ENCODE measurements around the gene ARHGAP24. TPM values are rescaled to one million over a fixed set of nuclear protein-coding genes. Genes with fewer than 3 reads are reported as not detected.

Gene ARHGAP24
- total and polyA plus RNA-seq, 2 donors (not counting 3 experiments of a cell fraction or from before 2014, with no cell fraction given), result 52.1 to 79.4 TPM

DNA sequence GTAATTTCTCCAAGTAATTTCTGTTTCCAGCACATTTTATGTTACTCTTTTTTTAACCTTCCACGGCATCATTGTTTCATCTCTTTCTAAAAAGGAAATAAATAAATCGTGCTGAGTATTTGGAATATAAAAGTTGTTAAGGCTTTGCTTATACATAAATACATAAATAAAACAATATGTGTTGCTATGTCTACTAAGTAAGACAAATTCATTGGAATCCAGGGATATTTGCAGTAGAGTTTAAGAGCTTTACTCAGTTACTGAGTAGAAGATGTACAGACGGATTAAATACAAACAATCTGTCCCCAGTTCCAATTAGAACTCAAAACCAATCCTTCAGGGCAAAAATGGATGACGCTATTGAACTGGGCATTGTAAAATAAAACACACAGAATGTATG is 1.4 kb downstream of the ARHGAP24 start:
- Histone ChIP-seq H3K9ac (replicated peaks; ENCODE audit: extremely low read depth, insufficient read depth, low read length) (no peak overlapping the region), H3K4me1 (ENCODE audit: control insufficient read depth, extremely low read depth, insufficient read depth, low read length) (no peaks in the 10 kb centered on the region), H4K20me1 (replicated peaks; ENCODE audit: control insufficient read depth, extremely low read depth, insufficient read depth, low read length) (no peaks in the 10 kb centered on the region), H3K9me3 (replicated peaks; ENCODE audit: control insufficient read depth, insufficient read depth, low read length) (no peaks in the 10 kb centered on the region), H3K79me2 (ENCODE audit: control insufficient read depth, insufficient read depth, low read length) (no peaks in the 10 kb centered on the region), H3K9me1 (replicated peaks; ENCODE audit: control insufficient read depth, extremely low read depth, insufficient read depth, low read length) (no peaks in the 10 kb centered on the region), H3K36me3 (ENCODE audit: control insufficient read depth in 2 of 2, extremely low read depth in 1 of 2, insufficient read depth in 2 of 2, low read length in 2 of 2) (no peaks in the 10 kb centered on the region), H3K27me3 (ENCODE audit: control insufficient read depth in 2 of 2, insufficient read depth in 2 of 2, low read length in 2 of 2) (peaks cover 23 to 41% of the 10 kb centered on the region in 2 experiments), H3K4me2 (ENCODE audit: insufficient read depth, low read length) (no peak overlapping the region), H3K4me3 (replicated peaks in 1 of 3; ENCODE audit: insufficient read depth in 1 of 3, low read depth in 1 of 3, low read length in 3 of 3) (no peak overlapping the region), H3K27ac (ENCODE audit: insufficient read depth, low read depth, low read length) (no peak overlapping the region), H2AFZ (ENCODE audit: low read depth, low read length) (no peak overlapping the region)
- DNase-seq (ENCODE audit: low read depth, low spot score) (no peak), FAIRE-seq (no peak)
- dilution Hi-C loops (cut with MboI; ENCODE audit: extremely low pct_ligation_motif_present, low sequenced_read_pairs), result no loop called here
- intact Hi-C loops (cut with micrococcal nuclease), result loop anchor here (5.0 kb wide), 1 partner anchor 271 kb away; no protein-coding TSS in a partner anchor
- BruUV-seq (replicated peaks), result no TSS peak
- ChIA-PET POLR2A (no interaction called here), CTCF (interaction anchor here (1.4 kb wide), 1 partner anchor 10 kb away, joined by 3 read pairs; no protein-coding TSS in a partner anchor)
- TF ChIP-seq POLR2AphosphoS5 (IDR thresholded peaks at IDR 0.05; ENCODE audit: insufficient read depth, low read depth, low read length), result no peak
- TF ChIP-seq, protein P1, sequence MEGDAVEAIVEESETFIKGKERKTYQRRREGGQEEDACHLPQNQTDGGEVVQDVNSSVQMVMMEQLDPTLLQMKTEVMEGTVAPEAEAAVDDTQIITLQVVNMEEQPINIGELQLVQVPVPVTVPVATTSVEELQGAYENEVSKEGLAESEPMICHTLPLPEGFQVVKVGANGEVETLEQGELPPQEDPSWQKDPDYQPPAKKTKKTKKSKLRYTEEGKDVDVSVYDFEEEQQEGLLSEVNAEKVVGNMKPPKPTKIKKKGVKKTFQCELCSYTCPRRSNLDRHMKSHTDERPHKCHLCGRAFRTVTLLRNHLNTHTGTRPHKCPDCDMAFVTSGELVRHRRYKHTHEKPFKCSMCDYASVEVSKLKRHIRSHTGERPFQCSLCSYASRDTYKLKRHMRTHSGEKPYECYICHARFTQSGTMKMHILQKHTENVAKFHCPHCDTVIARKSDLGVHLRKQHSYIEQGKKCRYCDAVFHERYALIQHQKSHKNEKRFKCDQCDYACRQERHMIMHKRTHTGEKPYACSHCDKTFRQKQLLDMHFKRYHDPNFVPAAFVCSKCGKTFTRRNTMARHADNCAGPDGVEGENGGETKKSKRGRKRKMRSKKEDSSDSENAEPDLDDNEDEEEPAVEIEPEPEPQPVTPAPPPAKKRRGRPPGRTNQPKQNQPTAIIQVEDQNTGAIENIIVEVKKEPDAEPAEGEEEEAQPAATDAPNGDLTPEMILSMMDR (IDR thresholded peaks at IDR 0.05; ENCODE audit: extremely low read depth in 1 of 2, insufficient read depth in 1 of 2, low read depth in 1 of 2, low read length in 2 of 2), result no peak
- no peak for TF ChIP-seq FOS (IDR thresholded peaks at IDR 0.05; ENCODE audit: borderline replicate concordance, insufficient read depth, low read length)
- no peak for TF ChIP-seq GATA2 (IDR thresholded peaks at IDR 0.05; ENCODE audit: insufficient read depth, insufficient read length, low read depth, low read length)
- TF ChIP-seq JUN (IDR thresholded peaks at IDR 0.05; ENCODE audit: borderline replicate concordance, insufficient read depth, insufficient read length, low read depth), result no peak
- TF ChIP-seq, protein P2, sequence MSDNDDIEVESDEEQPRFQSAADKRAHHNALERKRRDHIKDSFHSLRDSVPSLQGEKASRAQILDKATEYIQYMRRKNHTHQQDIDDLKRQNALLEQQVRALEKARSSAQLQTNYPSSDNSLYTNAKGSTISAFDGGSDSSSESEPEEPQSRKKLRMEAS (IDR thresholded peaks at IDR 0.05; ENCODE audit: insufficient read depth, insufficient read length), result no peak
- TF ChIP-seq POLR2A (IDR thresholded peaks at IDR 0.05; ENCODE audit: low read depth, low read length), result no peak
- no peak for TF ChIP-seq MYC (IDR thresholded peaks at IDR 0.05; ENCODE audit: low read depth, low read length)
- TF ChIP-seq EZH2 (IDR thresholded peaks at IDR 0.05; ENCODE audit: borderline replicate concordance, low read depth, low read length, severe bottlenecking), result no peak

Data from endothelial cell of umbilical vein (primary cell).